CD1c-positive myeloid dendritic cell (primary cell): Measurements from ENCODE around the gene ZNF692.
A peak's percentile ranks its signal among the peaks of the same experiment; 100 is the strongest.

Experiments used
- DNase-seq: peaks from one replicate; pipeline ENCODE4 v3.0.0-alpha.2; 2016; ENCODE audit errors: extremely low spot score

The ZNF692 gene

GRCh38 chr1:248825136-248825535, 33.7 kb downstream of the ZNF692 start:
- no peak for DNase-seq

GRCh38 chr1:248824701-248825100, 34.2 kb downstream of the ZNF692 start:
- DNase-seq = no peak

GRCh38 chr1:248824301-248824700, 34.6 kb downstream of the ZNF692 start:
- DNase-seq = no peak

GRCh38 chr1:248823517-248824001, 35.3 kb downstream of the ZNF692 start:
- peak; percentile 48 for DNase-seq

GRCh38 chr1:248822148-248823032, 36.5 kb downstream of the ZNF692 start:
- DNase-seq = peak; percentile 79

GRCh38 chr1:248821641-248822040, 37.2 kb downstream of the ZNF692 start:
- no peak for DNase-seq

- DNase-seq = no peak
Observed at GRCh38 chr1:248821101-248821500, 37.8 kb downstream of the ZNF692 start.

GRCh38 chr1:248820041-248820585, 38.8 kb downstream of the ZNF692 start:
- no peak for DNase-seq

GRCh38 chr1:248818505-248819374, 40.1 kb downstream of the ZNF692 start:
- DNase-seq = no peak

GRCh38 chr1:248817065-248817464, 41.8 kb downstream of the ZNF692 start:
- DNase-seq = peak; percentile 69

GRCh38 chr1:248816042-248816851, 42.6 kb downstream of the ZNF692 start:
- no peak for DNase-seq

GRCh38 chr1:248815407-248816034, 43.4 kb downstream of the ZNF692 start:
- DNase-seq = no peak

- DNase-seq = no peak
Observed at GRCh38 chr1:248814351-248814750, 44.5 kb downstream of the ZNF692 start.

- no peak for DNase-seq
Observed at GRCh38 chr1:248813546-248813945, 45.3 kb downstream of the ZNF692 start.

- no peak for DNase-seq
Observed at GRCh38 chr1:248812736-248813425, 46.0 kb downstream of the ZNF692 start.

- no peak for DNase-seq
Observed at GRCh38 chr1:248811514-248812490, 47.1 kb downstream of the ZNF692 start.

- no peak for DNase-seq
Observed at GRCh38 chr1:248810727-248811513, 48.0 kb downstream of the ZNF692 start.
